HepG2 (cell line): ENCODE measurements around the gene SNAI1. TPM values are rescaled to one million over a fixed set of nuclear protein-coding genes. Genes with fewer than 3 reads are reported as not detected.
A peak's percentile ranks its signal among the peaks of the same experiment; 100 is the strongest.

ENCODE experiments used
- ARID2 ChIP-seq: sonication (generic); formaldehyde crosslinking; IDR thresholded peaks from 2 replicates; pipeline ENCODE4 v1.8.1; 2022; ENCODE audit warnings: mild to moderate bottlenecking, missing genetic modification reagents, borderline replicate concordance
- ARNT2 ChIP-seq: sonication (generic); formaldehyde crosslinking; IDR thresholded peaks from 2 replicates; pipeline ENCODE4 v1.8.0; 2022; ENCODE audit warnings: mild to moderate bottlenecking, low read depth, missing genetic modification reagents, moderate library complexity
- ARNTL ChIP-seq: sonication (generic); formaldehyde crosslinking; IDR thresholded peaks from 2 replicates; pipeline ENCODE4 v1.4.0; 2020; ENCODE audit warnings: mild to moderate bottlenecking, missing genetic modification reagents
- EEA1 ChIP-seq: sonication (generic); formaldehyde crosslinking; IDR thresholded peaks from 2 replicates; pipeline ENCODE4 v1.5.1; 2020; ENCODE audit warnings: mild to moderate bottlenecking, missing genetic modification reagents, borderline replicate concordance
- KDM1A ChIP-seq: IDR thresholded peaks from 2 replicates; pipeline ENCODE4 v1.6.1; 2016; ENCODE audit warnings: missing compliant biosample characterization
- KLF11 ChIP-seq: IDR thresholded peaks from 2 replicates; pipeline ENCODE4 v1.6.1; 2016; ENCODE audit warnings: missing compliant biosample characterization
- KLF12 ChIP-seq: sonication (generic); formaldehyde crosslinking; IDR thresholded peaks from 2 replicates; pipeline ENCODE4 v1.4.0; 2020; ENCODE audit warnings: missing genetic modification reagents, borderline replicate concordance
- KMT2A ChIP-seq: sonication (generic); formaldehyde crosslinking; IDR thresholded peaks from 2 replicates; pipeline ENCODE4 v1.4.0; 2020; ENCODE audit warnings: missing genetic modification reagents
- MED8 ChIP-seq: sonication (generic); formaldehyde crosslinking; IDR thresholded peaks from 2 replicates; pipeline ENCODE4 v1.8.1; 2023; ENCODE audit warnings: mild to moderate bottlenecking, missing genetic modification reagents; ENCODE audit not compliant: insufficient replicate concordance
- MYC ChIP-seq: sonication (generic); formaldehyde crosslinking; IDR thresholded peaks from 2 replicates; pipeline ENCODE4 v1.9.0; 2021; ENCODE audit warnings: missing genetic modification reagents, borderline replicate concordance
- SALL2 ChIP-seq: sonication (generic); formaldehyde crosslinking; IDR thresholded peaks from 2 replicates; pipeline ENCODE4 v1.8.1; 2023; ENCODE audit warnings: mild to moderate bottlenecking, missing genetic modification reagents, inconsistent platforms
- TFAP4 ChIP-seq: sonication (generic); IDR thresholded peaks from 2 replicates; pipeline ENCODE4 v1.6.1; 2016; ENCODE audit warnings: low read depth, borderline replicate concordance
- TRIM24 ChIP-seq: sonication (generic); formaldehyde crosslinking; IDR thresholded peaks from 2 replicates; pipeline ENCODE4 v1.8.0; 2022; ENCODE audit warnings: mild to moderate bottlenecking, missing genetic modification reagents
- YEATS4 ChIP-seq: sonication (generic); formaldehyde crosslinking; IDR thresholded peaks from 2 replicates; pipeline ENCODE4 v1.4.0; 2020; ENCODE audit warnings: missing genetic modification reagents, borderline replicate concordance
- ZFP41 ChIP-seq: sonication (generic); formaldehyde crosslinking; IDR thresholded peaks from 2 replicates; pipeline ENCODE4 v1.4.0; 2020; ENCODE audit warnings: mild to moderate bottlenecking, missing genetic modification reagents, borderline replicate concordance
- ZFY ChIP-seq: sonication (generic); formaldehyde crosslinking; IDR thresholded peaks from 2 replicates; pipeline ENCODE4 v1.4.0; 2020; ENCODE audit warnings: missing genetic modification reagents
- ZNF143 ChIP-seq: sonication (generic); formaldehyde crosslinking; IDR thresholded peaks from 2 replicates; pipeline ENCODE4 v1.4.0; 2020; ENCODE audit warnings: missing genetic modification reagents
- ZNF225 ChIP-seq: sonication (generic); formaldehyde crosslinking; IDR thresholded peaks from 2 replicates; pipeline ENCODE4 v1.4.0; 2020; ENCODE audit warnings: mild to moderate bottlenecking, missing genetic modification reagents
- ZNF234 ChIP-seq: sonication (generic); formaldehyde crosslinking; conservative IDR thresholded peaks from 2 replicates; pipeline ENCODE4 v1.5.1; 2020; ENCODE audit warnings: mild to moderate bottlenecking, missing genetic modification reagents
- ZNF629 ChIP-seq: sonication (generic); formaldehyde crosslinking; conservative IDR thresholded peaks from 2 replicates; pipeline ENCODE4 v1.5.0; 2020; ENCODE audit warnings: missing genetic modification reagents
- ZNF678 ChIP-seq: sonication (generic); formaldehyde crosslinking; IDR thresholded peaks from 2 replicates; pipeline ENCODE4 v1.4.0; 2020; ENCODE audit warnings: mild to moderate bottlenecking, missing genetic modification reagents
- ZNF713 ChIP-seq: sonication (generic); formaldehyde crosslinking; IDR thresholded peaks from 2 replicates; pipeline ENCODE4 v1.4.0; 2020; ENCODE audit warnings: mild to moderate bottlenecking, missing genetic modification reagents
- ZNF891 ChIP-seq: sonication (generic); formaldehyde crosslinking; IDR thresholded peaks from 2 replicates; pipeline ENCODE4 v1.5.0; 2020; ENCODE audit warnings: mild to moderate bottlenecking, missing genetic modification reagents
- ZSCAN12 ChIP-seq: sonication (generic); formaldehyde crosslinking; IDR thresholded peaks from 2 replicates; pipeline ENCODE4 v1.9.0; 2021; ENCODE audit warnings: mild to moderate bottlenecking, missing genetic modification reagents
- polyA plus RNA-seq, 8 experiments: library from polyadenylated mRNA; depleted of rRNA in 3 of 8; stranded (reverse) in 7 of 8; unstranded in 1 of 8; fragments of >200 nt; fragmentation: Illumina TruSeq in 4 of 8; extraction: Trizol in 4 of 8; gene quantifications; 2 replicates each; pipeline versions ENCODE4 v1.2.1 to v1.2.3, GENCODE V29; 2011 to 2016; ENCODE audit warnings: low read depth in 4 of 8, missing spikeins in 1 of 8, mixed read lengths in 1 of 8; ENCODE audit not compliant: insufficient read depth in 1 of 8
- total RNA-seq, 5 experiments: library from RNA; depleted of rRNA; stranded (reverse); fragments of >200 nt; fragmentation: Illumina TruSeq; extraction: Trizol; gene quantifications; 2 replicates each; pipeline ENCODE4 v1.2.3, GENCODE V29; 2016; ENCODE audit warnings: low read depth in 1 of 5
- TF ChIP-seq, protein P1 (sequence below): sonication (generic); formaldehyde crosslinking; IDR thresholded peaks from 2 replicates; pipeline ENCODE4 v1.5.0; 2020; ENCODE audit warnings: mild to moderate bottlenecking, missing genetic modification reagents, moderate library complexity
- TF ChIP-seq, protein P2 (sequence below): sonication (generic); formaldehyde crosslinking; IDR thresholded peaks from 2 replicates; pipeline ENCODE4 v1.4.0; 2020; ENCODE audit warnings: mild to moderate bottlenecking, missing genetic modification reagents
- TF ChIP-seq, protein P3 (sequence below): sonication (generic); formaldehyde crosslinking; IDR thresholded peaks from 2 replicates; pipeline ENCODE4 v1.4.0; 2020; ENCODE audit warnings: missing genetic modification reagents

SNAI1 gene
- total and polyA plus RNA-seq, 2 of the 13 experiments (the other 11 are each of a cell fraction or from before 2014, with no cell fraction given), result 1.3 to 1.4 TPM

DNA sequence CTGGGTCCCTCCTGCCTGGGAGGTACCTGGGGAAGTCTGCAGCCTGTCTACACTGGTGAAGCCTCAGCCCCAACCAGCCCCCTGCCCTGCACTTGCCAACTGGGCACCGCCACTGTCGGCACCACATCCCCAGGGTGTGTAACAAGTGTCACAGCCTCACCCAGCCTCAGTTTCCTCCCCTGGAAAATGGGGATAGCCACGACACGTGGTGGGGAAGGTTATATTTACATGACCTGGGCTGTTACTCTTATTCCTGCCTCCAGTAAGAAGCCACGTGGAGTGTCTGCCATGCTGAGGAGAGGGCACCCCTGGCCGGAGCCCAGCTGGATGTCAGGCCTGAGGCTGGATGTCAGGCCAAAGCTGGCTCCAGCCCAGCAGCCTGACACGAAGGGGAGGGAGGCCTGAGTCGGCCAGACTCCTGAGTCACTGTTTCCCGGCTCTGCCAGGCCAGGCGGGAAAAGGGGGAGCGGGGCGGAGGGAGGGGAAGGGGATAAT is 44.9 kb downstream of the SNAI1 start (continued):
- no peak for TF ChIP-seq KLF12 (CRISPR knock-in tag)
- no peak for TF ChIP-seq ZNF678 (CRISPR knock-in tag)
- TF ChIP-seq ZFP41 (CRISPR knock-in tag), result 0 out of 2 replicates have a peak, but pooled peaks have one; percentile 17
- TF ChIP-seq ZNF713 (CRISPR knock-in tag), result no peak
- TF ChIP-seq MYC (CRISPR knock-in tag), result peak; percentile 66
- TF ChIP-seq KDM1A, result 0 out of 2 replicates have a peak, but pooled peaks have one; percentile 25
- no peak for TF ChIP-seq MED8 (CRISPR knock-in tag)
- TF ChIP-seq, protein P1, sequence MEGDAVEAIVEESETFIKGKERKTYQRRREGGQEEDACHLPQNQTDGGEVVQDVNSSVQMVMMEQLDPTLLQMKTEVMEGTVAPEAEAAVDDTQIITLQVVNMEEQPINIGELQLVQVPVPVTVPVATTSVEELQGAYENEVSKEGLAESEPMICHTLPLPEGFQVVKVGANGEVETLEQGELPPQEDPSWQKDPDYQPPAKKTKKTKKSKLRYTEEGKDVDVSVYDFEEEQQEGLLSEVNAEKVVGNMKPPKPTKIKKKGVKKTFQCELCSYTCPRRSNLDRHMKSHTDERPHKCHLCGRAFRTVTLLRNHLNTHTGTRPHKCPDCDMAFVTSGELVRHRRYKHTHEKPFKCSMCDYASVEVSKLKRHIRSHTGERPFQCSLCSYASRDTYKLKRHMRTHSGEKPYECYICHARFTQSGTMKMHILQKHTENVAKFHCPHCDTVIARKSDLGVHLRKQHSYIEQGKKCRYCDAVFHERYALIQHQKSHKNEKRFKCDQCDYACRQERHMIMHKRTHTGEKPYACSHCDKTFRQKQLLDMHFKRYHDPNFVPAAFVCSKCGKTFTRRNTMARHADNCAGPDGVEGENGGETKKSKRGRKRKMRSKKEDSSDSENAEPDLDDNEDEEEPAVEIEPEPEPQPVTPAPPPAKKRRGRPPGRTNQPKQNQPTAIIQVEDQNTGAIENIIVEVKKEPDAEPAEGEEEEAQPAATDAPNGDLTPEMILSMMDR (CRISPR knock-in tag), result no peak
- no peak for TF ChIP-seq TRIM24 (CRISPR knock-in tag)
- TF ChIP-seq ARID2, result 0 out of 2 replicates have a peak, but pooled peaks have one; percentile 37
- TF ChIP-seq ZNF629, result peak; percentile 93
- peak; percentile 23; the same call in 1 of the 2 replicates for TF ChIP-seq TFAP4
- peak; percentile 21; the same call in 1 of the 2 replicates for TF ChIP-seq ZFY (CRISPR knock-in tag)
- TF ChIP-seq ZNF225, result no peak
- TF ChIP-seq ZNF143, result no peak
- TF ChIP-seq ARNT2 (CRISPR knock-in tag), result no peak
- 0 out of 2 replicates have a peak, but pooled peaks have one; percentile 21 for TF ChIP-seq YEATS4 (CRISPR knock-in tag)
- no peak for TF ChIP-seq ZSCAN12 (CRISPR knock-in tag)
- no peak for TF ChIP-seq KLF11
- TF ChIP-seq ZNF891 (CRISPR knock-in tag), result peak; percentile 82; the same call in 1 of the 2 replicates
- TF ChIP-seq, protein P2, sequence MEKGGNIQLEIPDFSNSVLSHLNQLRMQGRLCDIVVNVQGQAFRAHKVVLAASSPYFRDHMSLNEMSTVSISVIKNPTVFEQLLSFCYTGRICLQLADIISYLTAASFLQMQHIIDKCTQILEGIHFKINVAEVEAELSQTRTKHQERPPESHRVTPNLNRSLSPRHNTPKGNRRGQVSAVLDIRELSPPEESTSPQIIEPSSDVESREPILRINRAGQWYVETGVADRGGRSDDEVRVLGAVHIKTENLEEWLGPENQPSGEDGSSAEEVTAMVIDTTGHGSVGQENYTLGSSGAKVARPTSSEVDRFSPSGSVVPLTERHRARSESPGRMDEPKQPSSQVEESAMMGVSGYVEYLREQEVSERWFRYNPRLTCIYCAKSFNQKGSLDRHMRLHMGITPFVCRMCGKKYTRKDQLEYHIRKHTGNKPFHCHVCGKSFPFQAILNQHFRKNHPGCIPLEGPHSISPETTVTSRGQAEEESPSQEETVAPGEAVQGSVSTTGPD (CRISPR knock-in tag), result no peak
- no peak for TF ChIP-seq ARNTL (CRISPR knock-in tag)
- 0 out of 2 replicates have a peak, but pooled peaks have one; percentile 11 for TF ChIP-seq EEA1 (CRISPR knock-in tag)
- TF ChIP-seq, protein P3, sequence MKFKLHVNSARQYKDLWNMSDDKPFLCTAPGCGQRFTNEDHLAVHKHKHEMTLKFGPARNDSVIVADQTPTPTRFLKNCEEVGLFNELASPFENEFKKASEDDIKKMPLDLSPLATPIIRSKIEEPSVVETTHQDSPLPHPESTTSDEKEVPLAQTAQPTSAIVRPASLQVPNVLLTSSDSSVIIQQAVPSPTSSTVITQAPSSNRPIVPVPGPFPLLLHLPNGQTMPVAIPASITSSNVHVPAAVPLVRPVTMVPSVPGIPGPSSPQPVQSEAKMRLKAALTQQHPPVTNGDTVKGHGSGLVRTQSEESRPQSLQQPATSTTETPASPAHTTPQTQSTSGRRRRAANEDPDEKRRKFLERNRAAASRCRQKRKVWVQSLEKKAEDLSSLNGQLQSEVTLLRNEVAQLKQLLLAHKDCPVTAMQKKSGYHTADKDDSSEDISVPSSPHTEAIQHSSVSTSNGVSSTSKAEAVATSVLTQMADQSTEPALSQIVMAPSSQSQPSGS, result no peak
- no peak for TF ChIP-seq KMT2A (CRISPR knock-in tag)
- peak; percentile 31; the same call in 1 of the 2 replicates for TF ChIP-seq SALL2
- no peak for TF ChIP-seq ZNF234 (CRISPR knock-in tag)
